Subcutaneous adipose tissue (tissue), 4 donors: ENCODE results near the gene HSF2BP. TPM values are rescaled to one million over a fixed set of nuclear protein-coding genes. Genes with fewer than 3 reads are reported as not detected.

Experiments
- total RNA-seq, 4 donors: library from RNA; depleted of rRNA; stranded (reverse); fragments of >200 nt; gene quantifications; one replicate each; pipeline ENCODE4 v1.1.0, GENCODE V29; 2016
- TF ChIP-seq, protein P1 (sequence below): fragments of 450-650 bp; IDR thresholded peaks from one replicate; pipeline ENCODE4 v1.5.1; 2016; ENCODE audit warnings: low read depth, mild to moderate bottlenecking, control low read depth, antibody characterized with exemption, moderate library complexity

The HSF2BP gene
- total RNA-seq, 4 donors from 2014 or later = 0.34 to 0.94 (median 0.44) TPM; not detected in 1

DNA sequence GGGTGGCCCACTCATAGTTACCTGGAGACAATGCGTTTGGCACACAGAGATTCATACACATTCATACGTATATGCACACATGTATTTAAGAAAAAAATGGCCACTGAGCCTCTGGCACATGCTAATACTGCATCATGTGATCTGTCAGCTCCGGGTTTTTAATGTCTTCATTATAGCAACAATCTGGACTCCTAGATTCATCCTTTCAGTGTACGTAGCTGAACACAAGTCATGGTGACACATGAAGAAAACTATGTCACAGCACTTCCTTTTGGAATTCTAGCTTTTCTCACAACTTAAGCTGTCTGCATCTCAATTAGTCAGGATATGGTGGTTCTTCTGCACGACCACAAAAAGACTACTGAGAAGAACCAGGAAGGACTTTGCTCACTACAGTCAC, 24.7 kb downstream of the HSF2BP start:
- TF ChIP-seq, protein P1, sequence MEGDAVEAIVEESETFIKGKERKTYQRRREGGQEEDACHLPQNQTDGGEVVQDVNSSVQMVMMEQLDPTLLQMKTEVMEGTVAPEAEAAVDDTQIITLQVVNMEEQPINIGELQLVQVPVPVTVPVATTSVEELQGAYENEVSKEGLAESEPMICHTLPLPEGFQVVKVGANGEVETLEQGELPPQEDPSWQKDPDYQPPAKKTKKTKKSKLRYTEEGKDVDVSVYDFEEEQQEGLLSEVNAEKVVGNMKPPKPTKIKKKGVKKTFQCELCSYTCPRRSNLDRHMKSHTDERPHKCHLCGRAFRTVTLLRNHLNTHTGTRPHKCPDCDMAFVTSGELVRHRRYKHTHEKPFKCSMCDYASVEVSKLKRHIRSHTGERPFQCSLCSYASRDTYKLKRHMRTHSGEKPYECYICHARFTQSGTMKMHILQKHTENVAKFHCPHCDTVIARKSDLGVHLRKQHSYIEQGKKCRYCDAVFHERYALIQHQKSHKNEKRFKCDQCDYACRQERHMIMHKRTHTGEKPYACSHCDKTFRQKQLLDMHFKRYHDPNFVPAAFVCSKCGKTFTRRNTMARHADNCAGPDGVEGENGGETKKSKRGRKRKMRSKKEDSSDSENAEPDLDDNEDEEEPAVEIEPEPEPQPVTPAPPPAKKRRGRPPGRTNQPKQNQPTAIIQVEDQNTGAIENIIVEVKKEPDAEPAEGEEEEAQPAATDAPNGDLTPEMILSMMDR = no peak

DNA sequence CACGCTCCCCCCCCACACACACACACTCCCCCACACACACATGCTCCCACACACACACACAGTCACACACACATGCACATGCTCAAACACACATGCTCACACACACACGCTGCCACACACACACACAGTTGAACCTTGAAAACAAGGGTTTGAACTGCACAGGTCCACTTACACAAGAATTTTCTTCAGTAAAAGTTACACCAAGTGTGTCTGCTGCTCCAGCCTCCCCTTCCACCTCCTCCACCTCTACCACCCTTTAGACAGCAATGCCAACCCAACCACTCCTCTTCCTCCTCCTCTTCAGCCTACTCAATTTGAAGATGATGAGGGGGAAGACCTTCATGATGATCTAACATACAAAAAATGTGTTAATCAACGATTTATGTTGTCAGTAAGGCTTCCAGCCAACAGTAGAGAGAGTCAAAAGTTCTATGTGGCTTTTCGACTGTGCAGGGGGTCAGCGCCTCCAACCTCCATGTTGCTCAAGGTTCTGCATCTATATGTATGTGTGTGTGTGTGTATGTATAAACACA, 26.8 kb downstream of the HSF2BP start:
- TF ChIP-seq, protein P1 = no peak

DNA sequence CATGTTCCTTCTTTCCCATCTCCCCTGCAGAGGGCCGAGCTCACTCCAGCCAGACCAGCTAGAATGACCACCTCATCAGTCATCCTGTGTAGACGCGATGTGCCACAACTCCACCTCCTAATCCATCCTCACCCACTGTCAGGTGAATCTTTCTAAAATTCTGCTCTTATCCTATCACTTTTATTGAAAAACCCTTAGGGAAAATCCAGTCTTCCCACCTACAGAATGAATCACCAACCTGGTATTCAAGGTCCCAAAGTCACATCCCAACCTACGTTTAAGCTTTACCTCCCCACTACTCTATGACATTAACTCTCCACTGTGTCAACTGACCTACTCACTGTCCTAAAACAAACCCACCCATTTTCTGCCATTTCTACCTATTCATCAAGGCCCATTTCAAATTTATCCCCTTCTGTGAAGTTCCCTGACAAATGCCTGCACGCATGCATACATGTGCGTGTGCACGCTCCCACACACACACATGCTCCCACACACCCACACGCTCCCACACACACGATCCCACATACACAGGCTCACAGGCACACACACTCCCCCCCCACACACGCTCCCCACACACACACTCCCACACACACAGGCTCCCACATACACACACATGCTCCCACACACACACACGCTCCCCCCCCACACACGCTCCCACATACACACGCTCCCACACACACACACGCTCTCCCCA, 27.7 kb downstream of the HSF2BP start:
- TF ChIP-seq, protein P1 = no peak

DNA sequence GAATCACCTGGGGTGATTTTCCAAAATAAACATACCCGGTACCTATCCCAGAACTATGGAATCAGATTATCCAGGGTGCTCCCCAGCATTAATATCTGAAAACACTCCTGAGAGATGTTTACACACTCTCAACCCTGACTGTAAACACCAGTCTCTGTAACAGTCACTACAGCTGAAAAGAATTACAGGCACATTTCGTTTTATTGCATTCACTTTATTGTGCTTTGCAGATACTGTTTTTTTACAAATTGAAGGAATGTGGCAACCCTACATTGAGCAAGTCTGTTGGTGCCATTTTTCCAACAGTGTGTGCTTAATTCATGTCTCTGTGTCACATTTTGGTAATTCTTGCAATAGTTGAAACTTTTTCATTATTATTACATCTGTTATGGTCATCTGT, 31.8 kb downstream of the HSF2BP start:
- TF ChIP-seq, protein P1 = no peak

DNA sequence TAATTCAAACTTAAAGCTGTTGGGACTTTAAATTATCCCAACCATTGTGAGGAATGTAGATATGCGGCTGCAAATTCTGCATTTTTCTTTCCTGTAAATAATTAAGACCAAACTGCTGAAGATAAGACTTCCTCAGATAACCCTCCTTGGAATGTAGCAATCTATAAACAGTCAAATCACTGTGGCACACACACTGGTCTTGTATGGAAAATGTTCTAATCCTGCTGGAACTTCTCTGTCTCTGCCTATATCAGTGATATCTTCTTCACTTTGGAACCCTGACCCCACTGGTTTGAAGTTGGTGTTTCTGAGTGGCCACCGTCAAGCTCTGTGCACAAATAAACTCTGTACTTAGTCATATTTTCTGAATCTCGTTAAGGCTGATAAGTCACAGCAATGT, 32.9 kb downstream of the HSF2BP start:
- TF ChIP-seq, protein P1 = no peak

DNA sequence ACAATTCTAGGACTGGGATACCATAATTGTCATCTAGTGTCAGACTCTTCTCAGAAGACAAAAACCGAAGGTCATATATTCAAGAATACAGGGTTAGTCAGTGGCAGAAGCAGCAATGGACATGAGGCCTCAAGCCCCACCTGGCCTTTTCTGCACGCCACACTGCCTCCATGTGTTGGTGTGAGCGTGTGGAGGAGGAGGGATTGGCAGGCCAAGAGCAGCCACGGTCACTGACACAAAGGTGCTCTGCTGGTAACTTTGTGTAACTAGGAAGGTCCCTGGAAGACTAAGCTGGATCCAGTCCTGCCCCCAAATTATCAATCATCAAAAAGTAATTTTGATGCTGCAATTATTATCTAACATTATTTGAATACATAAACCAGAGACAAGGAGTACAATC, 34.9 kb downstream of the HSF2BP start:
- TF ChIP-seq, protein P1 = no peak

DNA sequence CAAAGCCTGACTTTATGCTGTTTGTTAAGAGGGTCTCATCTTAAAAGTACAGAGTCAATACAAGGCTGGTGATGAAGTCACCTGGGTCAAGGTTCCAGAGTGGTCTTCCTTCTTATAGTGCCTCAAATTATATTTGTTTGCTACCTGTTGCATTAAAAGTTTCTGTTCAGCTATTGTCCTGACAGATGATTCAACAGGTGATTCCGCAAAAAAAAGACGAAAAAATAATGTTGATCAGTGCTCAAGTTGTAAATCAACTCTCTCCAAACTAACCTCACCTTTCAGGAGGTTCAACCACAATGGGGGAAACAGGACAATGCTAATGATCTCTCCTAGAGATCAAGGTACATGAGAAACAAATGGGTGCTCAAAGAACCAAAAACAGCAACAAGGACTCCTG, 35.7 kb downstream of the HSF2BP start:
- TF ChIP-seq, protein P1 = no peak
